Measurements from ENCODE around the gene PCNT.
"Not testable (repeated sequence)": the region's sequence is repeated elsewhere in the genome, so short reads cannot be mapped to it uniquely, and the experiment has no call there.

The PCNT gene

GRCh38 chr21:46431448-46431847, 107.5 kb downstream of the PCNT start:
- DNase-seq = no peak

GRCh38 chr21:46431884-46432488, 108.0 kb downstream of the PCNT start:
- DNase-seq = no peak

DNA sequence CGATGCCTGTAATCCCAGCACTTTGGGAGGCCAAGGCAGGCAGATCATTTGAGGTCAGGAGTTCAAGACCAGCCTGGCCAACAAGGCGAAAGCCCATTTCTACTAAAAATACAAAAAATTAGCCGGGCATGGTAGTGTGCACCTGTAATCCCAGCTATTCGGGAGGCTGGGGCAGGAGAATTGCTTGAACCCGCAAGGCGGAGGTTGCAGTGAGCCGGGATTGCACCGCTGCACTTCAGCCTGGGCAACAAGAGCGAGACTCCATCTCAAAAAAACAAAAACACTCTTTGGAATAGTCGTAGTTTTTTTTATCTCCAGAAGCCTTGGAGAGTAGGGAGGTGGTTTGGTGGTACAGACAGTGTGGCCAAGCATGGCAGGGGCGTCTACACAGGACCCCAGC, 109.2 kb downstream of the PCNT start:
- DNase-seq = not testable (repeated sequence)

DNA sequence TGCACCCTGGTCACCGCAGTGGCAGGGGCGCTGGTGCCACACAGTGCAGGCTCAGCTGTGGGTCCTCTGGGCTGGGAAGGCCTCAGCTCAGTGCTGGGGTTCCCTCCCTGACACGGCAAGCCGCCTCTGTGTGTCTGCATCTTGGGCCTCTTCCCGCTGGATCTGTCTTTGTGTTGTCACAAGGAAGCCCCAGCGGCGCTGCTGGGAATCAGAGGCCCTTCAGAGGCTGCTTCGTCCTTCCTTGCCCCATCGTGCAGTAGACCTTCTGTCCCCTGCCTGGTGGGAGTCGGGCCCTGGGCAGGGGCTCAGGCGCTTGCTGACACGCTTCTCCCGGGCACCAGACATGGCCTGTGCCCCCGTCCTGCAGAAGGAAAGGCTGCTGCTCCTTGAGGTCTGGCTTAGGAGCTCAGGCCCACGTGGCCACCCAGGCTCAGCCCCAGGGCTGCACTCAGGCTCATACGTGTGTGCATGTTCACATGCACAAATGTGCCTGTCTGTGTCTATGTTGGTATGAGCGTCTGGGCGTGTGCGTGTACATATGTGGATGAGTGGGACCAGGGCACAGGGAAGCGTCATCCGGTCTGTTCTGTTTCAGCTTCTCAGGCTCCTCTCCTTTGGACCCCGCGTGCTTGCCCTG, 110.5 kb downstream of the PCNT start:
- DNase-seq = no peak

- DNase-seq = no peak
Observed at GRCh38 chr21:46435786-46436227, 111.9 kb downstream of the PCNT start.

DNA sequence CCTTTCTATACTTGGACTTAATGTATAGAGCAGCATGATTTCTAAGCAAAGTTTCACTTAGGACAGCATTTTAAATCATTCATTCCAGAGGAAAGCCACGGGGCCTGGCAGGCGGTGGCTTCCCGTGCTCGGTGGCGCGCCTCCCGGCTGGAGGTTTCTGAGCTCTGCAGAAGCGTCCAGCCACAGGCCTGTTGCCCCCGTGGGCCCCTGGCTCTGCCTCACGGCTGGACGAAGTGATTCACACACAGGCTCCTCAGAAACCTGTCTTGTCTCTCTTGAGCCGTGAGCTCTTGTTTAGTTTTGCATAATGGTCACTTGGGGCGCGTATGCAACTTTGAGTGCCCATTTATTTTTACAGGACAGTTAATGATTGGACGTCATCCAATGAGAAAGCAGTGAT, 112.7 kb downstream of the PCNT start:
- no peak for DNase-seq

DNA sequence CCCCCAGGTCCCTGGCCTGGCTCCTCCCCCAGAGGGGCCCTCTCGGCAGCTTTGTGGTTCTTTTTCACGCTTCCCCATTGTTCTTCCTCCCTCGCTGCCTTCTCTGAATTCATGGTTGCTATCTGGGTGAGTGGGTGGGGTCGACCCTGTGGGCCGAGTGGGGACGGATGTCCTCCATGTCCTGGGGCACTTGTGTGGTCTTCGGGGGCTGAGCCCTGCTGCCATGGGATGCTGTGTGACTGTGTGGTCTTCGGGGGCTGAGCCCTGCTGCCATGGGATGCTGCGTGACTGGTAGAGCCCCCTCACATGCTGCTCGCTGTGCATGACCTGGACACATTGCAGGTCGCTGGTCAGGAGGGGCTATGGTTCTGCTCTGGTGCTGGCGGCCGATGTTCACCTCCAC, 113.1 kb downstream of the PCNT start:
- DNase-seq = no peak

DNA sequence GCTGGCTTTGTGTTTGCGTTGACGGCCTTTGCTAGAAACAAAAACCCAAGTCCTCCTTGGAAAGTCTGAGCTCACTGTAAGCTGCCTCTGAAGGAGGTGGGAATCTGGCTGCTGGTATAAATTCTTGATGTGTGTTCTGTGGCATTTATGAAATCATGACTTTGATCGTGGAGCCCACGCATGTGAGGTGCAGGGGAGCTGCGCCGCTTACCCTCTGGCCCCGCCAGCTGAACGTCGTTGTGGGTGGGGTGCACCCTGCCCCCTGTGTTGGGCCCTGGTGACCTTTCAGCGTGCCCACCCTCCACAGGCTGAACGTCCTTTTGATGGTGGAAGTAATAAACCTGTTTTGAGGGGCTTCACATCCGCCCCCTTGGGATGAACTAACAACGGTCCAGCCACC, 113.6 kb downstream of the PCNT start:
- DNase-seq = no peak

GRCh38 chr21:46438241-46438640, 114.3 kb downstream of the PCNT start:
- DNase-seq = no peak

GRCh38 chr21:46439906-46440305, 116.0 kb downstream of the PCNT start:
- DNase-seq = no peak

DNA sequence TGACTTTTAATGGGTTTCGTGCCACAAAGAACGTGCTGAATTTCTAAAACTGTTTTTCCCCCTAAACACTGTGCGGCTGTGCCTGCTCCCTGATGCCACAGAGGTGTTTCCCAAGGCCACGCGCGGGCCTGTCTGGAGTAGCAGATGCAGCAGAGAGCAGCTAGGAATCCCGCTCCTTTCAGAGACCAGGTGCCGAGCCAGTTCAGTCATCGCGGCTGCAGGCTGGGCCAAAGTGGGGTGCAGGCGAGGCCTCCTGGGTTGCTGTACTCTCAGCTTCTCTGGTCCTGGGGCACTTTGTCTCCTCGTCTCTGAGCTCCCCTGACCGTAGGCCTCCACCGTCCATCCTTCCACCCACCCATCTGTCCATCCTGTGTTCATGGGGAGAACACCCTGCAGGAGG, 117.4 kb downstream of the PCNT start:
- DNase-seq = no peak

DNA sequence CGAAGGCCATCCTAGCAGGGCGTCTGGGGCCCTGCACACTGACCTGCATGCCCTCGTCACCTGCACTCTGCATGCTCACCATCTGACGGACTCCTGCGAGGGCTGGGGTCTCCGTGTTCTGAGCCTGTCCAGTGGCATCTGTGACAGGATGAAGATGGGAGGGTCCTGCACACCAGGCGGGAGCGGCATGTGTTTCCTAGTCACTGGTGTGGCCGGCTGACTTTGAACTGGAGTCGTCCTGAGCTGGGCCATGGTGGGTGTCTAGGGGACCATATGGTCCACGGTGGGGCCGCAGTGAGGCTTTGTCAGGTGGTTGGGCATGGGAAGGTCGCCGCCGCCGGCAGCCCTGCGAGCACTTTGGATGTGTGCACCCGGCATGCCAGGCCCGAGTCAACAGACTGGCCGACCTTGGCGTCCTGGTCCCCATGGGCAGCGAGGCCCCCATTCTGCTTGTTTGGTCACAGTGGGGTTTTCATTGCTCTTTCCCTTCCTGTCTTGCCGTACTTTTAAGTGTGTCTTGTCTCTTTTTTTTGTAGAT, 118.1 kb downstream of the PCNT start:
- no peak for DNase-seq

DNA sequence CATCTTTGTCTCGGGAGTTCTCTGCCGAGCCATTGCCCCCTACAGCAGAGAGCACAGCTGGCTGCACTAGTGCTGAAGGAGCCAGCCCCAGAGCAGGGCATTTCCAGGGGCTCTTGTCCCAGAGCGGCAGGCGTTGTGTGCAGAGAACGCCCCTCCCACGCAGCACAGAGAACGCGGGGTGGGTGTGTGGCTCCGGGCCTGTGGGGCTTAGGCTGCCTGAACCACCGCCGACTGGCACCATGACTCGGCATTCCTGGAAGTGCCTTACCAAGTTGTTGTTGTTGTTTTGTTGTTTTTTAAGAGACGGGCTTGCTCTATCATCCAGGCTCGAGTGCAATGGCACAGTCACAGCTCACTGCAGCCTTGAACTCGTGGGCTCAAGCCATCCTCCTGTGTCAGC, 119.0 kb downstream of the PCNT start:
- DNase-seq = no peak

DNA sequence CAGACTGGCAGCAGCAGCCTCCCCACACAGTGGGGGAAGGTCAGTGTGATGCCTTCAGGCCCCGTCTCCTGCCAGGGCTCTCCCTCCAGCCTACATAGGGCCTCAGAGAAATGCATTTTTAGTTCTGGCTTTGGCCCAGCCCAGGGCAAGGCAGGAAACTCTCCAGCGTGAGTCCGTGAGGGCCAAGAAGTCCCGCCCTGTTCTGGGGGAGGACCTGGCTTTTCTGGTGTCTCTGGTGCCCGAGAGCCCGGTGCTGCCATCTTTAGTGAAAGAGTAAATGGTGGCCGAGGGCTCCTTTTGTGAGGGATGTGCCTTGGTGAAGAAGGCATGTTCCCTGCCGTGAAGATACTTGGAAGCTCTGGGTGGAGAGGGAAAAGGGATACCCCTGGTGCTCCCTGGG, 120.0 kb downstream of the PCNT start:
- DNase-seq = no peak

DNA sequence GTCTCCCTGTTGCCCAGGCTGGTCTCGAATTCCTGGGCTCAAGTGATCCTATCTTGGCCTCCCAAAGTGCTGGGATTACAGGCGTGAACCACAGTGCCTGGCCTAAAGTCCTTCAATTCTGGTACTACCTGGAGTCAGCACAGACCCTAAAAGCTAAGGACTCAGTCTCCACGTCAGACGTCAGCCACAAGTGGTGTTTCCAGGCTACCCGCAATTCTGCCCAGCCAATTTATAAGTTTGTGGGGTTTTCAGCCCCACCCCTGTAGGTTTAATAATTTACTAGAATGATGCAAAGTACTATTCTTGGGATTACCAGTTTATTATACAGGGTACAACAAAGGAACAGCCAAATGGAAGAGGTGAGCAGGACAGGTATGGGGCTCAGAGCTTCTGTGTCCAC, 124.2 kb downstream of the PCNT start:
- DNase-seq = no peak

DNA sequence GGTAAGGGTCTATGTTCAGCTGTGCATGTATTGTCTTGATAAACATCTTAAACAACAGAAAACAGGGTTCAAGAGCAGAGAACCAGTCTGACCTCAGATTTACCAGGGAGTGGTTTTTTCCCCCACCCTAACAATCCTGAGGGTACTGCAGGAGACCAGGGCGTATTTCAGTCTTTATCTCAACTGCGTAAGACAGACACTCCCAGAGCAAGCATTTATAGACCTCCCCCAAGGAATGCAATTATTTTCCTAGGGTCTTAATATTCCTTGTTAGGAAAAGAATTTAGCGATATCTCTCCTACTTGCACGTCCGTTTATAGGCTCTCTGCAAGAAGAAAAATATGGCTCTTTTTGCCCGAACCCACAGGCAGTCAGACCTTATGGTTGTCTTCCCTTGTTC, 124.9 kb downstream of the PCNT start:
- DNase-seq = not testable (repeated sequence)

- no peak for DNase-seq
Observed at GRCh38 chr21:46452710-46453109, 128.8 kb downstream of the PCNT start.

DNA sequence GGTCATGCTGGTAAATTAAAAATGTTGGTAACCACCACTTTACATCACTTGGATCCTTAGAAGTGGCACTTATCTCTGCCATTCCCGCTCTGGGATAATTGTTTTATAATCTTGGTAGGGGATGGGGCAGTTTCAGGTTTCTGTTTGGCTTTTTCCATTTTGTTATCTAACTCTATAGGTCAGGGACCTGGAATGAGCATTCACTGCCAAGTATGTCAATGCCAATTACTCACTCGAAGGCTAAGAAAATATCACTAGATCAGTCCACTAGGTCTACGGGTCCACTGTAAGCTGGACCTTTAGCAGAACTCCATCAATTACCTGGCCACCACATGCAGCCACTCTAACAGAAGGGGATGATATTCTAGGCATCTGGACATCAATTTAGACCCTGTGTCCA, 130.2 kb downstream of the PCNT start:
- DNase-seq = no peak

- no peak for DNase-seq
Observed at GRCh38 chr21:46454634-46455390, 130.9 kb downstream of the PCNT start.

DNA sequence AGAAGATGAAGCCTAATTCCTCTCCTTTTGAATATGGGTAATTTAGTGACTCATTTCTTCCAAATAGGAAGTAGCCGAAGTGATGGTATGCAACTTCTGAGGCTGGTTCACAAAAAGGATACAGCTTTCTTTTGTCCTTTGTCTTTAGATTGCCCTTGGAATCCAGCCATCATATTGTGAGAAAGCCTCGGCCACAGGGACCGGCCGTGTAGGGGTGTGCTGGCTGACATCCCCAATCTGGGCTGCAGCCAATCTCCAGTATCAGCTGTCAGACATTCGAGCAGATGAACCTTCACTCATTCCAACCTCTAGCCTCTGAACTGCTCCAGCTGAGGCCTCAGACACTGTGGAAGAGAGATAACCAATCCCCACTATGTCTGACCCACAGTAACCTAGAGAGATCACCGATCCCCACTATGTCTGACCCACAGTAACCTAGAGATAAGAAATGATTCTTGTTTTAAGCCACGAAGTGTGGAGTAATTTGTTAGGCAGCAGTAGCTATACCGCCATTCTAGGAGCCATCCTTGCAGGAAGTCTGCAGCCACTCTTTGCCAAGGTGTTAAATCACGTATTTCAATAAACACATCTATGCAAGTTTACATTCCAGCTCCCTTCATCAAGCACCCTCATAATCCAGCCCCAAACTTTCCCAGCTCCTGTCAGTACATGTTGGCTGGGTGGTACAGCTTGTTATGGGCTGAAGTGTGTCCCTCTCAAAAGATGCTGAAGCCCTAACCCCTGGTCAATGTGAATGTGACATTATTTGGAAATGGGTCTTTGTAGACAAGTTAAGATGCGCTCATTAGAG, 131.8 kb downstream of the PCNT start:
- no peak for DNase-seq

- no peak for DNase-seq
Observed at GRCh38 chr21:46456750-46457149, 132.8 kb downstream of the PCNT start.

DNA sequence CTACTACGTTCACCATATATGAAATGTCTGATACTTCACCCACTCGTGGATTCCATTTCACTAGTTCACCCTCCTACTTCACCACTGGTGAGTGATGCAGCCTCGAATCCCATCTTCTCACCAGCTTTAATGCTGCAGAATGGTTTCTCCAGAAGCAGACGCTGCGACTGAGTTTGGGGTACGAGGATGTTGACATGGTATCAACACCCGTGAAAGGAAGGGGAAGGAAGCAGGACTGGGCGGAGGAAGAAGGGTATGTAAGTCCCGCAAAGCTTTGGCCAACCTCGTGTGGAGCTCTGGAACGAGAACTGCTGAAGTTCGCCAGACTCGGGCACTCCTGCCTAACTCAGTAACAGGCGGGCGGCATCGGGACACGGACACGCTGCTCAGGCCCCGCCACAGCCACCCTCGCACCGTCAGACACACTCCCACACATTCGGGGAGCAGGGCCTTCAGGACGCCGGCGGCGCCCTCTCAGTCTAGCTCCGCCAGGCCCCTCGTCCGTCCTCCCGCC, 133.9 kb downstream of the PCNT start:
- peak; percentile 16 for DNase-seq
